Mesendoderm (in vitro differentiated cells): Measurements from ENCODE around the gene CPD.
"Not testable (repeated sequence)": the region's sequence is repeated elsewhere in the genome, so short reads cannot be mapped to it uniquely, and the experiment has no call there.

Experiments
- DNase-seq: peaks from one replicate; pipeline ENCODE4 v3.0.0; 2013
- H2AK5ac ChIP-seq: 2 replicates; pipeline ENCODE4 v1.6.1; 2013; ENCODE audit warnings: low read length, inconsistent platforms
- H2BK120ac ChIP-seq: 2 replicates; pipeline ENCODE4 v1.6.1; 2013; ENCODE audit warnings: low read depth, mild to moderate bottlenecking, low read length, moderate library complexity, mixed read lengths
- H2BK15ac ChIP-seq: replicated peaks from 2 replicates; pipeline ENCODE4 v1.6.1; 2013; ENCODE audit warnings: low read depth, mild to moderate bottlenecking, moderate library complexity
- H2BK5ac ChIP-seq: 2 replicates; pipeline ENCODE4 v1.6.1; 2013; ENCODE audit warnings: low read length, inconsistent platforms
- H3K18ac ChIP-seq: 2 replicates; pipeline ENCODE4 v1.6.1; 2013; ENCODE audit warnings: mild to moderate bottlenecking, low read length, mixed read lengths
- H3K23ac ChIP-seq: one replicate; pipeline ENCODE4 v1.6.1; 2013; ENCODE audit warnings: low read length
- H3K27ac ChIP-seq: 2 replicates; pipeline ENCODE4 v1.5.1; 2013; ENCODE audit warnings: low read depth, mild to moderate bottlenecking, inconsistent platforms, low read length, moderate library complexity
- H3K27me3 ChIP-seq: 2 replicates; pipeline ENCODE4 v1.6.1; 2013; ENCODE audit warnings: low read length, control low read depth, mild to moderate bottlenecking, inconsistent platforms; ENCODE audit not compliant: insufficient read depth, poor library complexity
- H3K36me3 ChIP-seq: 2 replicates; pipeline ENCODE4 v1.6.1; 2013; ENCODE audit warnings: low read length, inconsistent platforms; ENCODE audit not compliant: control insufficient read depth, insufficient read depth
- H3K4ac ChIP-seq: one replicate; pipeline ENCODE4 v1.6.1; 2013; ENCODE audit warnings: low read depth, mild to moderate bottlenecking, low read length, moderate library complexity
- H3K4me1 ChIP-seq: 2 replicates; pipeline ENCODE4 v1.6.1; 2013; ENCODE audit warnings: low read depth, low read length, inconsistent platforms; ENCODE audit not compliant: control insufficient read depth
- H3K4me2 ChIP-seq: 2 replicates; pipeline ENCODE4 v1.6.1; 2013; ENCODE audit warnings: low read length
- H3K4me3 ChIP-seq: 2 replicates; pipeline ENCODE4 v1.5.1; 2013; ENCODE audit warnings: mild to moderate bottlenecking, low read length
- H3K56ac ChIP-seq: one replicate; pipeline ENCODE4 v1.6.1; 2013; ENCODE audit warnings: low read length
- H3K79me1 ChIP-seq: 2 replicates; pipeline ENCODE4 v1.6.1; 2013; ENCODE audit warnings: low read length, inconsistent platforms
- H3K79me2 ChIP-seq: 2 replicates; pipeline ENCODE4 v1.6.1; 2013; ENCODE audit warnings: mild to moderate bottlenecking, low read length; ENCODE audit not compliant: control insufficient read depth, insufficient read depth
- H3K9ac ChIP-seq: 2 replicates; pipeline ENCODE4 v1.6.1; 2013; ENCODE audit warnings: low read length, inconsistent platforms
- H4K5ac ChIP-seq: one replicate; pipeline ENCODE4 v1.6.1; 2013; ENCODE audit warnings: low read length
- H4K8ac ChIP-seq: one replicate; pipeline ENCODE4 v1.6.1; 2013; ENCODE audit warnings: low read depth, mild to moderate bottlenecking, control low read depth, low read length, moderate library complexity
- WGBS: extraction: QIAGEN DNeasy Blood & Tissue Kit; methylation state at CpG from one replicate; pipeline ENCODE4 v1.1.7; 2013; ENCODE audit warnings: low lambda C conversion rate, missing lambda C conversion rate; ENCODE audit not compliant: insufficient coverage; ENCODE audit errors: extremely low coverage; 5-methylcytosine and 5-hydroxymethylcytosine counted together

Gene CPD

DNA sequence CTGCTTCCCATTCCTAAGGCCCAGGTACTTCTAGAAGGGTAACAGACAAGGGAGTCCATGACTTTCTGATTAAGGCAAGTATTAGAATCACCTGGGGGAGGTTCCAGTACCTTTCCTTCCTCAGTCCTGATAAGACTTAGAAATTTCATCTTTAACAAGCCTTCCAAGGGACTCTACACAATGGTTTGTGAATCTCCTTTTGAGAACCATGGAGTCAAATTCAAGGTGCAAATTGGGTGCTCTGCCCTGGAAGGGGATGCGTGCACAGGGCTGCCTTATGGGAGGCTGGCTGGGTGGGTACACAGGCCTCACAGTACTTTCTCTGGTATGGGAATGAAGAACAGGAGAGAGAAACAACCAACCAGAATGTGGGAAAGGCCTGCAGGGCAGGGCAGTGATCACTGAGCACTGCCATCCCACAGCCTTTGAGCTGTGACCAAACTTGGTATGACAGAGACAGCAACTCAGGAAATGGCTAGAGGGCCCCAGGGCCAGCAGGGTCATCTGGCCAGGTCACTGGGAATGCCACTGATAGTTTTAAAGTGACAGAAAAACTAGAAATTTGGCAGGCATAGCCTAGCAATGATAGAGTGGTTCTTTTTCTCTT lies 41.2 kb upstream of the CPD start:
- Histone ChIP-seq H3K56ac (no peak overlapping the region), H3K9ac (no peak overlapping the region), H2BK5ac (no peak overlapping the region), H3K18ac (no peak overlapping the region), H3K27me3 (no peaks in the 10 kb centered on the region), H3K4me1 (no peaks in the 10 kb centered on the region), H3K79me2 (no peaks in the 10 kb centered on the region), H2BK15ac (no peak overlapping the region), H4K8ac (no peak overlapping the region), H2BK120ac (no peak overlapping the region), H3K27ac (no peak overlapping the region), H2AK5ac (no peak overlapping the region), H4K5ac (no peak overlapping the region), H3K4me3 (no peak overlapping the region), H3K36me3 (no peaks in the 10 kb centered on the region), H3K23ac (no peak overlapping the region), H3K4ac (no peak overlapping the region), H3K79me1 (no peaks in the 10 kb centered on the region), H3K4me2 (no peak overlapping the region)
- WGBS: no CpG with 5 or more reads among the region's 1 CpG
- peak; percentile 46 for DNase-seq

DNA sequence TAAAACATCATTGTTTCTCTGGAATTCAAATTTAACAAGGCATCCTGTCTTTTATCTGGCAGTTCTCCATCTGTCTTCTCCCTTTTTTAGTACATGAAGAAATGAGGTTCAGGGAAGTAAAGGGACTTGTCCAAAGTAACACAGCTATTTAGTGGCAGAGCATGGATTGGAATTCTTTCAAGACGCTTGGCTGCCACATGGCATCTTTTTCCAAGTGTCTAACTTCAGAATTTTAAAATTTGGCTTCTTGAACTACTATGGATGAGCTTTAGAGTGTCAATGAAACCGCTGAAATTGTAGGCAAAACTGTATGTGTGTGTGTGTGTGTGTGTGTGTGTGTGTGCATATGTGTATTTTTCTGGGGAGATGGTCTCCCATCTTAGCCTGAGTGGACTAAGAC lies 39.6 kb upstream of the CPD start:
- no peak for DNase-seq
- Histone ChIP-seq H3K4me1 (no peaks in the 10 kb centered on the region), H3K36me3 (no peaks in the 10 kb centered on the region), H3K23ac (no peak overlapping the region), H3K27me3 (no peaks in the 10 kb centered on the region), H2BK120ac (no peak overlapping the region), H3K18ac (no peak overlapping the region), H4K5ac (no peak overlapping the region), H3K9ac (no peak overlapping the region), H2BK5ac (no peak overlapping the region), H3K79me1 (no peaks in the 10 kb centered on the region), H3K27ac (no peak overlapping the region), H4K8ac (no peak overlapping the region), H2BK15ac (no peak overlapping the region), H3K4me3 (no peak overlapping the region), H2AK5ac (no peak overlapping the region), H3K79me2 (no peaks in the 10 kb centered on the region), H3K4ac (no peak overlapping the region), H3K4me2 (no peak overlapping the region), H3K56ac (no peak overlapping the region)
- WGBS: no CpG with 5 or more reads among the region's 2 CpGs

DNA sequence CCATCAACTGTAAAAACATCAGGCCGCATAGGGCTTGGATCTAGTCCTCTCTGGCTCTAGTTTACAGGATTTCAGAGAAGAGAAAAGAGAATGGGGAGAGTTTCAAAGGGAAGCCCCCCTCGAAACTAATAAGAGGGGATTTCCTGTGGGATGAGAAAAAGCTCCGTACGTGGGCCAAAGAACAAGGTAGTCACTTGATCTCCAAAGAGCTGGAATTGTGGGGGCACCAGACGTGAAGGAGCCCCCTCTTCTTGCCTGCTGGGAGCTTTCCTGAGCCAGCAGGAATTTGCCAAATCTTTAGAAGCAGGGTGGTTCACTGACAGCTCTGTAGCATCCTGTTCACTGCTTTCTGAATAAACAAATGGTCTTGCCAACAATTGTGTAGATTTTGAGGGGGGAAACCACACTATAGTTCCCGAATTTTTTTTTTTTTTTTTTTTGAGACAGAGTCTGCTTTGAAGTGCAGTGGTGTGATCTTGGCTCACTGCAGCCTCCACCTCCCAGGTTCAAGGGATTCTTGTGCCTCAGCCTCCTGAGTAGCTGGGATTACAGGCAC lies 37.8 kb upstream of the CPD start:
- Histone ChIP-seq H3K23ac (no peak overlapping the region), H4K8ac (peak overlapping the region; percentile 76), H3K36me3 (no peaks in the 10 kb centered on the region), H2BK15ac (no peak overlapping the region), H3K9ac (no peak overlapping the region), H2BK120ac (peak overlapping the region; percentile 94), H4K5ac (no peak overlapping the region), H3K18ac (peak overlapping the region; percentile 40), H2BK5ac (no peak overlapping the region), H3K4me1 (no peaks in the 10 kb centered on the region), H3K56ac (peak overlapping the region; percentile 61), H3K79me1 (no peaks in the 10 kb centered on the region), H3K27ac (peak overlapping the region; percentile 96), H3K4me3 (no peak overlapping the region), H3K4me2 (no peak overlapping the region), H3K27me3 (no peaks in the 10 kb centered on the region), H3K4ac (no peak overlapping the region), H3K79me2 (no peaks in the 10 kb centered on the region), H2AK5ac (no peak overlapping the region)
- WGBS: no CpG with 5 or more reads among the region's 6 CpGs
- peak; percentile 36 for DNase-seq

DNA sequence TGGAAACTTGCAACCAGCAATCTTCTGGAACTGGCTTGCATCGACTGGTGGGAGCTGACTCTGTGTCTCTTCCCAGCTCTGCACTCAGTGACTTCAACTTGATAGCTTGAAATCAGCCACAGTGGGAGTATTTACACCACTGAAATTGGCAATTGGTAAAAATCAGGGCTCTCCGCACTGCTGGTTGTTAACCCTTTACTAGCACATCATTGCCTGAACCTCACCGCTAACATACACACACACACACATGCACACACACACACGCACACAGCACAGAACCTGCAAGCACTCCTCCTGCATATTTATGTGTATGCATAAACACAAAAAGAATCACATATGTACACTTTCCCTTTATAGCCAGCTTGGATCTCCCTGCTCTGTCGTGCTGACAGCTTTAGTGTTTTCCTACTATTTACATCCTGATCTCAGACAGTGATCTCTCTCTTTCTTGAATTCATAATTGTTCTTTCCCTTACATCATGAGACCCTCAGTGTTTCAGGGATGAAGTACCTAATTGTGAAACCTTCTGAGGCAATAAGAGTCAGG lies 37.0 kb upstream of the CPD start:
- no peak overlapping the region for H3K9ac ChIP-seq
- no peaks in the 10 kb centered on the region for H3K79me1 ChIP-seq
- no peaks in the 10 kb centered on the region for H3K4me1 ChIP-seq
- H3K23ac ChIP-seq: no peak overlapping the region
- H3K27me3 ChIP-seq: no peaks in the 10 kb centered on the region
- H3K56ac ChIP-seq: no peak overlapping the region
- H3K18ac ChIP-seq: no peak overlapping the region
- H2AK5ac ChIP-seq: no peak overlapping the region
- H3K4me2 ChIP-seq: no peak overlapping the region
- no peak overlapping the region for H2BK15ac ChIP-seq
- DNase-seq: no peak
- H4K8ac ChIP-seq: no peak overlapping the region
- no peak overlapping the region for H3K4me3 ChIP-seq
- no peak overlapping the region for H4K5ac ChIP-seq
- no peaks in the 10 kb centered on the region for H3K36me3 ChIP-seq
- H3K4ac ChIP-seq: no peak overlapping the region
- no peaks in the 10 kb centered on the region for H3K79me2 ChIP-seq
- H2BK120ac ChIP-seq: no peak overlapping the region
- WGBS: no CpG with 5 or more reads among the region's 5 CpGs
- H3K27ac ChIP-seq: no peak overlapping the region
- no peak overlapping the region for H2BK5ac ChIP-seq

DNA sequence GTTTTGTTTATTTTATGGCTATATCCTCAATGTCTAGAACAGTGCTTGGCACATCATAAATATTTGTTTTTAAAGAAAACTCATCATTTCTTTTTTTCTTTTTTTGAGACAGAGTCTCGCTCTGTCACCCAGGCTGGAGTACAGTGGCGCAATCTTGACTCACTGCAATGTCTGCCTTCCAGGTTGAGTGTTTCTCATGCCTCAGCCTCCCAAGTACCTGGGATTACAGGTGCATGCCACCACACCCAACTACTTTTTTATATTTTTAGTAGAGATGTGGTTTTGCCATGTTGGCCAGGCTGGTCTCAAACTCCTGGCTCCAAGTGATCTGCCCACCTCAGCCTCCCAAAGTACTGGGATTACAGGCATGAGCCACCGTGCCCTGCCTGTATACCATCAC lies 35.5 kb upstream of the CPD start:
- not testable (repeated sequence) for H3K79me2 ChIP-seq, H3K27ac ChIP-seq

DNA sequence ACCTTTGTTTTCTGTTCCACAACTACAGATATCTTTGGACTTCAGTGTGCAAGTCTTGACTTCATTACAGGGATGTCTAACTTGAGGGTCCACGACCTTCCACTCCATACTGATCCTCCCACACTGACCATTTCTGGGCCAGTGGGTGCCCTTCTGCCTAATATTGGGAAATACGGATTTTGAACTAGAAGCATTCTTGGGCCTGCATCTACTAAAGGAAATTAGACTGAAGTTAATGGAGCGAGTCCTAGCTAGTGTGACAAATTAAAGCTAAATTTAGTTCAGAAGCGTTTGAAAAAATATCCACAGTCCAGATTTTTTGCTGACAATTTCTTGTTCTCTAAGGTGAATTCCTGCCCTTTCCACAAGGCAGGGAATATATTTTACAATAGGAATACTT lies 34.9 kb upstream of the CPD start:
- DNase-seq: no peak
- no peaks in the 10 kb centered on the region for H3K79me1 ChIP-seq
- WGBS: no CpG with 5 or more reads among the region's 4 CpGs
- H2AK5ac ChIP-seq: no peak overlapping the region
- H3K27me3 ChIP-seq: no peaks in the 10 kb centered on the region
- no peaks in the 10 kb centered on the region for H3K36me3 ChIP-seq
- no peak overlapping the region for H3K4ac ChIP-seq
- no peak overlapping the region for H3K18ac ChIP-seq
- no peaks in the 10 kb centered on the region for H3K79me2 ChIP-seq
- no peak overlapping the region for H4K8ac ChIP-seq
- no peak overlapping the region for H2BK15ac ChIP-seq
- no peak overlapping the region for H3K4me2 ChIP-seq
- no peak overlapping the region for H3K9ac ChIP-seq
- H2BK5ac ChIP-seq: no peak overlapping the region
- no peak overlapping the region for H3K56ac ChIP-seq
- H4K5ac ChIP-seq: no peak overlapping the region
- no peak overlapping the region for H3K4me3 ChIP-seq
- H3K4me1 ChIP-seq: peaks cover 3% of the 10 kb centered on the region
- H3K23ac ChIP-seq: no peak overlapping the region
- H3K27ac ChIP-seq: no peak overlapping the region
- H2BK120ac ChIP-seq: no peak overlapping the region

More for the DNA sequence above, 35.5 kb upstream of the CPD start:
- not testable (repeated sequence) for H3K9ac ChIP-seq, H3K4me1 ChIP-seq, H3K79me1 ChIP-seq, H3K36me3 ChIP-seq, H3K4me3 ChIP-seq, DNase-seq, H4K8ac ChIP-seq, H2BK5ac ChIP-seq, H3K4me2 ChIP-seq, H2AK5ac ChIP-seq, H3K4ac ChIP-seq, H3K23ac ChIP-seq, H3K27me3 ChIP-seq, H3K18ac ChIP-seq, H2BK120ac ChIP-seq, H3K56ac ChIP-seq, H4K5ac ChIP-seq, H2BK15ac ChIP-seq
- no CpG with 5 or more reads among the region's 3 CpGs for WGBS
